NB4 (cell line): ENCODE measurements around the gene TNKS1BP1.

Experiments
- DNase-seq: peaks from one replicate; pipeline ENCODE4 v3.0.0; 2010; ENCODE audit warnings: low read depth
- H3K4me3 ChIP-seq: one replicate; pipeline ENCODE4 v1.5.1; 2011; ENCODE audit warnings: mild to moderate bottlenecking, low read depth, low read length, moderate library complexity
- MYC ChIP-seq: IDR thresholded peaks from 2 replicates; pipeline ENCODE4 v1.6.1; 2011; ENCODE audit warnings: low read depth, low read length
- POLR2A ChIP-seq: IDR thresholded peaks from 2 replicates; pipeline ENCODE4 v1.6.1; 2011; ENCODE audit warnings: mild to moderate bottlenecking; ENCODE audit not compliant: insufficient read length; ENCODE audit errors: extremely low read depth
- TF ChIP-seq, protein P1 (sequence below): IDR thresholded peaks from 2 replicates; pipeline ENCODE4 v1.6.1; 2011; ENCODE audit warnings: low read depth, low read length
- TF ChIP-seq, protein P2 (sequence below): IDR thresholded peaks from one replicate; pipeline ENCODE4 v1.5.1; 2012; ENCODE audit warnings: low read depth, low read length

The TNKS1BP1 gene

DNA sequence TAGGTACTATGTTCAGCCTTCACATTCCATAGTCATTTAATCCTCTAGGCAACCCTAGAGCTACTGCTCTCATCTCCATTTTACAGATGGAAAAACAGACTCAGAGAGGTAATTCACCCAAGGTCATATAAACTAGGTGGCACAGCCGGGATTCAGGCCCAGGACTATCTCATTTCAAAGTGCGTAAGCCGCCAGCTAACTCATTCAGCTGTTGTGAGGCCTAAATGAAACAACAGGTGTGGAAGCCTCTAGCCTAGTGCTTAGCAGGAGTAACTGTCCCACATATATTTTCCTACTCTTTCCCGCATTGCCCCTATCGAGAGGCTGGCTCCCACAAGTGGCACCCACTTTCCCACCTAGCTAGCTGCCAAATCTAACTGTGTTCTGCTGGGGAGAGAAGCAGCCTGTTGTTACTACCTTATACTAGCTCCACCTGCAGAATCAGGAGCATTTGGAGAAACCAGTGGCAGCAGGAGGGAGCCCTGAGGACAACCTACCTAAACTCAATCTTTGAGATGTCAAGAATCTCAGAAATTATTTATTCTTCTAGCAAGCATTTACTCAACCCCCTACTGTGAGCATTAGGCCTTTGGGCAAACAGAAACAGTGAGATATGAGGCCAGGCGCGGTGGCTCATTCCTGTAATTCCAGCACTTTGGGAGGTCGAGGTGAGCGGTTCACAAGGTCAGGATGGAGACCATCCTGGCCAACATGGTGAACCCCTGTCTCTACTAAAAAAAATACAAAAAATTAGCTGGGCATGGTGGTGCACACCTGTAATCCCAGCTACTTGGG, 35.3 kb upstream of the TNKS1BP1 start:
- TF ChIP-seq MYC (no peak), POLR2A (no peak)
- TF ChIP-seq, protein P1, sequence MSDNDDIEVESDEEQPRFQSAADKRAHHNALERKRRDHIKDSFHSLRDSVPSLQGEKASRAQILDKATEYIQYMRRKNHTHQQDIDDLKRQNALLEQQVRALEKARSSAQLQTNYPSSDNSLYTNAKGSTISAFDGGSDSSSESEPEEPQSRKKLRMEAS = no peak
- TF ChIP-seq, protein P2, sequence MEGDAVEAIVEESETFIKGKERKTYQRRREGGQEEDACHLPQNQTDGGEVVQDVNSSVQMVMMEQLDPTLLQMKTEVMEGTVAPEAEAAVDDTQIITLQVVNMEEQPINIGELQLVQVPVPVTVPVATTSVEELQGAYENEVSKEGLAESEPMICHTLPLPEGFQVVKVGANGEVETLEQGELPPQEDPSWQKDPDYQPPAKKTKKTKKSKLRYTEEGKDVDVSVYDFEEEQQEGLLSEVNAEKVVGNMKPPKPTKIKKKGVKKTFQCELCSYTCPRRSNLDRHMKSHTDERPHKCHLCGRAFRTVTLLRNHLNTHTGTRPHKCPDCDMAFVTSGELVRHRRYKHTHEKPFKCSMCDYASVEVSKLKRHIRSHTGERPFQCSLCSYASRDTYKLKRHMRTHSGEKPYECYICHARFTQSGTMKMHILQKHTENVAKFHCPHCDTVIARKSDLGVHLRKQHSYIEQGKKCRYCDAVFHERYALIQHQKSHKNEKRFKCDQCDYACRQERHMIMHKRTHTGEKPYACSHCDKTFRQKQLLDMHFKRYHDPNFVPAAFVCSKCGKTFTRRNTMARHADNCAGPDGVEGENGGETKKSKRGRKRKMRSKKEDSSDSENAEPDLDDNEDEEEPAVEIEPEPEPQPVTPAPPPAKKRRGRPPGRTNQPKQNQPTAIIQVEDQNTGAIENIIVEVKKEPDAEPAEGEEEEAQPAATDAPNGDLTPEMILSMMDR = no peak
- no peak for DNase-seq
- no peak overlapping the region for H3K4me3 ChIP-seq

DNA sequence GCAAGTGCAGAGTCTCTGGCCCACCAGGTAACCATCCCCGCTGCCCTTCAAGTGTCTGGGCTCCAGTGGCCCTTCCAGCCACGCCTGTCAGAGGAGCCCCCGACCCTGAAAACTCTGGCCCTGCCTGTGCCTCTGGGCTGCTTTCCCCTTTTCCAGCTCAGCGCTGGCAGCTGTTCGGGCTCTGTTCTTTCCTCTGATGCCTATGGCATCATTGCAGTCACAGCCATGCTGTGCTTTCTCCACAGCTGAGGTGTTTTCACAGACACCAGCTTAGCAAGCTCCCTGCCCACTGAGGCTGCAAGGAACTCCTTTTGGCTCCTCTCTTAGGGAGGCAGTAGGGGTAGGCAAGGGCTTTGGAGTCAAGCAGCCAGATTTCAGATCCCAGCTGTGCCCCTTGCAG, 34.6 kb upstream of the TNKS1BP1 start:
- DNase-seq = no peak
- TF ChIP-seq, protein P1 = no peak
- TF ChIP-seq, protein P2 = no peak
- TF ChIP-seq POLR2A = no peak
- no peak for TF ChIP-seq MYC
- no peak overlapping the region for H3K4me3 ChIP-seq

DNA sequence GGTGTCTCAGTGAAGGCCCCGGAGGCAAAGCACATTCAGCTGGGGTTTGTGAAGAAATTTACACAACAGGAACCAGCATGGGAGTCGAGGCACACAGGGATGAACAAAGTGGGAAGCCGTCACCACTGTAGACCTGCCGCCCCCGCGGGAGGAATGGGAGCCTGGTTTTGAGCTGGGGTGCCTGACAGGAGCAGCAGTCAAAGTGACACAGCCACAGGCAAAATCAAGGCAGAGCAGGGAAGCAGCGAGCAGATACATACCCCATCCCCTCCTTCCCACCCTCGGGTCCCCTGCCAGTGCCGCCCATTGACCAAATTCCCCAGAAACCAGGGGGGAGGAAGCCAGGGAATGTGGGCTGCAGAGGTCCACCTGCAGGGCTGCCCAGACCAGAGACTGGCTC, 34.2 kb upstream of the TNKS1BP1 start:
- no peak for DNase-seq
- H3K4me3 ChIP-seq = no peak overlapping the region
- TF ChIP-seq MYC (no peak), POLR2A (no peak)
- TF ChIP-seq, protein P2 = no peak
- TF ChIP-seq, protein P1 = no peak

DNA sequence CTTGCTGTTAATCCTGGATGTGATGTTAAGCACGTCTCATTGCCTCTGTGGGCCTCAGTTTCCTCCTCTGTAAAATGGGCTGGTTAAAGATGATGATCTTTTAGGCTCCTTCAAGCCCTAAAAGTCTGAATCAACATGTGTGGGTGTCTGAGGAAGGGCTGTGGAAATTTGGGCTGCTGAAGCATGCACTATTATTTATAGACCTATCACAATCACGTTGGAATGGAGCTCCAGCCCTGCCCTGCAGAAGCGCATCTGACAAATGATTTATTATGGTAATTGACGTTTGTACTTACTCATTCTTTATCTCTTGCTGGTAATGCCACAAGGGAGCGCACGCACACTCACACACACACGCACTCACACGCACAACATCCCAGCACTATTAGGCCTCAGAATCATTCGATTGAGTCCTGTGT, 33.8 kb upstream of the TNKS1BP1 start:
- TF ChIP-seq MYC = no peak
- no peak for DNase-seq
- no peak overlapping the region for H3K4me3 ChIP-seq

DNA sequence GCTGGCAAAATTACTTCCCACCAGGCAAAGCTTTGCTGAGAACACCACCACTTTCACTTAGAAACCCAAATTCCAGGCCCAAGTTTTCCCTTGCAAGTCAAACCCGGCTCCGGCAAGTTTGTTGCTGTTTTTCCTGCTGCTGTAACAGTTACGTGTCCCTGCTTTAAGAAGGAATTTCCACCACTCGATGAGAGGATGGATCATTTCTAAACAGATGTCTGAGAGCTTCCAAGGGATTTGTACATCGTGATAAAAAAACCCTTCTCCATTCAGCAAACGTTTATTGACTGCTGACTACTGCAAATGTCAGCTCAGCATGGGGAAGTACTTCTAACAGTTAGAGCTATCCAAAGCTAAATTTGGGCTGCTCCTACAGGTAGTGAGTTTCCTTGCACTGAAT, 33.1 kb upstream of the TNKS1BP1 start:
- no peak for DNase-seq
- H3K4me3 ChIP-seq = no peak overlapping the region
- TF ChIP-seq POLR2A (no peak), MYC (no peak)
- TF ChIP-seq, protein P2 = no peak
- TF ChIP-seq, protein P1 = no peak

DNA sequence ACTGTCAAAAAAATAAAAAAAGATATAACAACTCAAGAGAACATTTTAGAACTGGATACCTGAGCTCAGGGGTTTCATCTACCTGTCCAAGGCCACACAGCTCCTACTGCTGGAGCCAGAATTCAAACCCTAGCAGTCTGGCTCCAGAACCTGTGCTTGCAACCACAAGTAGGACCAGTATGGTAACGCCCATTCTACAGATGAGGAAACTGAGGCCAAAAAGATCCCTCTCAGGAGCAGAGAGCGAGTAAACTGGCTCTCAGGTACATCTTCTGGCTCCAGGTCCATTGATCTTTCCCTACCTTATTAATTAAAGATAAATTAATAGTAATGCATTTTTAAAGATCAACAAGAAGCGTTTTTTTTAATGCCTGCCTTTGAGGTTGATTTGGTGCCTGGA, 32.6 kb upstream of the TNKS1BP1 start:
- no peak overlapping the region for H3K4me3 ChIP-seq
- TF ChIP-seq MYC = no peak
- no peak for TF ChIP-seq POLR2A
- TF ChIP-seq, protein P2 = no peak
- TF ChIP-seq, protein P1 = no peak
- DNase-seq = no peak
